H1 (cell line): ENCODE results near the gene PMF1. TPM values are rescaled to one million over a fixed set of nuclear protein-coding genes. Genes with fewer than 3 reads are reported as not detected.

ENCODE experiments used
- CTCF ChIA-PET: fragments of 300-600 bp; sonication (Branson Sonifier 250); formaldehyde crosslinking; loops from one replicate; lab custom pipeline; 2021; ENCODE audit not compliant: partially characterized antibody; lab: Charles Lee
- POLR2A ChIA-PET: fragments of 300-600 bp; sonication (Branson Sonifier 250); formaldehyde crosslinking; loops from one replicate; lab custom pipeline; 2021; ENCODE audit warnings: inconsistent platforms; ENCODE audit not compliant: partially characterized antibody; lab: Charles Lee
- DNase-seq, 2 experiments: peaks; one replicate each; pipeline versions ENCODE4 v3.0.0 to v3.0.0-alpha.2; 2010 to 2022; ENCODE audit warnings: low spot score in 2 of 2, low read depth in 1 of 2, mixed read lengths in 1 of 2
- FAIRE-seq: peaks from 2 replicates; lab custom pipeline; 2011; peaks lifted over from hg19 to GRCh38; lab: Jason Lieb, UNC
- H2AFZ ChIP-seq: 2 replicates; pipeline ENCODE4 v1.8.1; 2012; ENCODE audit warnings: low read length, inconsistent platforms
- H2AK5ac ChIP-seq: 2 replicates; pipeline ENCODE4 v1.6.1; 2013; ENCODE audit warnings: low read depth, low read length
- H2BK120ac ChIP-seq: replicated peaks from 2 replicates; pipeline ENCODE3; 2013; ENCODE audit warnings: low read depth, low read length, inconsistent platforms
- H2BK12ac ChIP-seq: 2 replicates; pipeline ENCODE4 v1.6.1; 2013; ENCODE audit warnings: low read depth, low read length
- H2BK15ac ChIP-seq: 2 replicates; pipeline ENCODE4 v1.6.1; 2013; ENCODE audit warnings: low read length
- H2BK20ac ChIP-seq: 2 replicates; pipeline ENCODE4 v1.6.1; 2013; ENCODE audit warnings: low read length
- H2BK5ac ChIP-seq: 2 replicates; pipeline ENCODE4 v1.6.1; 2013; ENCODE audit warnings: low read depth, low read length
- H3K14ac ChIP-seq: 2 replicates; pipeline ENCODE4 v1.6.1; 2013; ENCODE audit warnings: inconsistent platforms; ENCODE audit not compliant: insufficient read length
- H3K18ac ChIP-seq: 2 replicates; pipeline ENCODE4 v1.6.1; 2013; ENCODE audit warnings: low read length; ENCODE audit errors: extremely low read depth
- H3K23ac ChIP-seq: 2 replicates; pipeline ENCODE4 v1.6.1; 2013; ENCODE audit warnings: inconsistent platforms; ENCODE audit not compliant: insufficient read length
- H3K23me2 ChIP-seq: 2 replicates; pipeline ENCODE4 v1.6.1; 2013; ENCODE audit warnings: low read depth, low read length
- H3K27ac ChIP-seq: 2 replicates; pipeline ENCODE4 v1.6.1; 2011; ENCODE audit warnings: low read depth, low read length, inconsistent platforms
- H3K27me3 ChIP-seq, 4 experiments: replicated peaks in 1 of 4; 1 replicate in 1 of 4; 2 replicates in 3 of 4; pipeline versions ENCODE4 v1.6.1 to v1.8.1; 2011 to 2013; ENCODE audit warnings: low read length in 3 of 4, mild to moderate bottlenecking in 3 of 4, inconsistent platforms in 2 of 4, mixed read lengths in 2 of 4, moderate library complexity in 1 of 4; ENCODE audit not compliant: control insufficient read depth in 3 of 4, insufficient read depth in 3 of 4; ENCODE audit errors: extremely low read depth in 1 of 4
- H3K36me3 ChIP-seq, 4 experiments: 2 replicates each; pipeline versions ENCODE4 v1.6.1 to v1.8.1; 2011 to 2013; ENCODE audit warnings: mild to moderate bottlenecking in 4 of 4, low read length in 3 of 4, moderate library complexity in 2 of 4, control low read depth in 1 of 4, inconsistent platforms in 1 of 4; ENCODE audit not compliant: insufficient read depth in 4 of 4, control insufficient read depth in 2 of 4
- H3K4ac ChIP-seq: replicated peaks from 2 replicates; pipeline ENCODE3; 2013; ENCODE audit warnings: low read length, low read depth, mixed read lengths, inconsistent platforms; ENCODE audit not compliant: insufficient read length
- H3K4me1 ChIP-seq, 4 experiments: replicated peaks in 1 of 4; 1 replicate in 1 of 4; 2 replicates in 3 of 4; pipeline versions ENCODE4 v1.6.1 to v1.8.1; 2011 to 2013; ENCODE audit warnings: low read length in 3 of 4, inconsistent platforms in 2 of 4, mixed read lengths in 1 of 4; ENCODE audit not compliant: insufficient read depth in 4 of 4, control insufficient read depth in 3 of 4
- H3K4me2 ChIP-seq, 2 experiments: 2 replicates each; pipeline versions ENCODE4 v1.6.1 to v1.8.1; 2011 to 2013; ENCODE audit warnings: low read depth in 2 of 2, low read length in 2 of 2, control low read depth in 1 of 2, inconsistent platforms in 1 of 2, mild to moderate bottlenecking in 1 of 2; ENCODE audit not compliant: insufficient read depth in 1 of 2
- H3K4me3 ChIP-seq, 4 experiments: fragments of 200-600, 300-600 bp in 1 of 4; sonication (generic), shearing (Covaris generic), sonication (Bioruptor Twin) in 1 of 4; 2 replicates each; pipeline versions ENCODE4 v1.5.1 to v1.8.1; 2011 to 2016; ENCODE audit warnings: low read length in 4 of 4, low read depth in 3 of 4, control low read depth in 2 of 4, inconsistent platforms in 2 of 4, mild to moderate bottlenecking in 2 of 4, mixed read lengths in 1 of 4, moderate library complexity in 1 of 4; ENCODE audit not compliant: insufficient read depth in 2 of 4; ENCODE audit errors: extremely low read depth in 1 of 4
- H3K56ac ChIP-seq: replicated peaks from 2 replicates; pipeline ENCODE3; 2013; ENCODE audit warnings: low read depth, mild to moderate bottlenecking, mixed read lengths, low read length, inconsistent platforms; ENCODE audit not compliant: insufficient read length
- H3K79me1 ChIP-seq: 2 replicates; pipeline ENCODE4 v1.6.1; 2013; ENCODE audit warnings: low read depth, low read length, control low read depth
- H3K79me2 ChIP-seq, 2 experiments: 2 replicates each; pipeline versions ENCODE4 v1.6.1 to v1.8.1; 2012 to 2013; ENCODE audit warnings: low read length in 2 of 2, mild to moderate bottlenecking in 2 of 2, inconsistent platforms in 1 of 2; ENCODE audit not compliant: insufficient read depth in 2 of 2, control insufficient read depth in 1 of 2
- H3K9ac ChIP-seq, 4 experiments: replicated peaks in 1 of 4; 1 replicate in 1 of 4; 2 replicates in 3 of 4; pipeline versions ENCODE4 v1.6.1 to v1.8.1; 2011 to 2013; ENCODE audit warnings: low read depth in 3 of 4, low read length in 3 of 4, control low read depth in 2 of 4, mild to moderate bottlenecking in 2 of 4, moderate library complexity in 2 of 4, inconsistent platforms in 1 of 4; ENCODE audit errors: extremely low read depth in 1 of 4
- H3K9me3 ChIP-seq, 2 experiments: 2 replicates each; pipeline versions ENCODE4 v1.6.1 to v1.8.1; 2012 to 2013; ENCODE audit warnings: mild to moderate bottlenecking in 2 of 2, moderate library complexity in 2 of 2, control low read depth in 1 of 2, inconsistent platforms in 1 of 2, low read depth in 1 of 2, low read length in 1 of 2, mixed read lengths in 1 of 2; ENCODE audit not compliant: insufficient read depth in 2 of 2
- H4K20me1 ChIP-seq, 2 experiments: replicated peaks in 1 of 2; 2 replicates each; pipeline versions ENCODE3 to v1.8.1; 2011 to 2013; ENCODE audit warnings: inconsistent platforms in 2 of 2, low read length in 2 of 2, mild to moderate bottlenecking in 1 of 2; ENCODE audit not compliant: insufficient read depth in 2 of 2, control insufficient read depth in 1 of 2
- H4K5ac ChIP-seq: 2 replicates; pipeline ENCODE4 v1.6.1; 2013; ENCODE audit warnings: low read length, low read depth, mixed read lengths, inconsistent platforms; ENCODE audit not compliant: insufficient read length
- H4K8ac ChIP-seq: 2 replicates; pipeline ENCODE4 v1.8.0; 2013; ENCODE audit warnings: mild to moderate bottlenecking, moderate library complexity, low read length, inconsistent platforms; ENCODE audit not compliant: insufficient read depth; ENCODE audit errors: extremely low read depth
- H4K91ac ChIP-seq: replicated peaks from 2 replicates; pipeline ENCODE3; 2013; ENCODE audit warnings: low read length, mixed read lengths, inconsistent platforms; ENCODE audit not compliant: insufficient read length
- CBX5 ChIP-seq: fragments of 300-800, 300-1000 bp; sonication (generic); IDR thresholded peaks from 2 replicates; pipeline ENCODE4 v1.7.1; 2016; ENCODE audit warnings: antibody characterized with exemption, low read length, low read depth
- CEBPB ChIP-seq: IDR thresholded peaks from 2 replicates; pipeline ENCODE4 v1.6.1; 2012; ENCODE audit warnings: low read depth, low read length
- HDAC2 ChIP-seq, 2 experiments: fragments of 300-600 bp in 1 of 2; sonication (generic) in 1 of 2; IDR thresholded peaks; 2 replicates each; pipeline ENCODE4 v1.6.1; 2011 to 2012; ENCODE audit warnings: low read depth in 2 of 2, low read length in 2 of 2, mild to moderate bottlenecking in 2 of 2, moderate library complexity in 2 of 2, borderline replicate concordance in 1 of 2, inconsistent platforms in 1 of 2
- HDAC6 ChIP-seq: IDR thresholded peaks from one replicate; pipeline ENCODE4 v1.7.1; 2012; ENCODE audit warnings: low read depth, mild to moderate bottlenecking, inconsistent platforms, low read length, moderate library complexity
- TBP ChIP-seq: IDR thresholded peaks from 2 replicates; pipeline ENCODE4 v1.6.1; 2011; ENCODE audit warnings: low read depth, low read length, improper control_type of control experiment
- ZNF274 ChIP-seq: IDR thresholded peaks from 2 replicates; pipeline ENCODE4 v1.7.0; 2012; ENCODE audit warnings: low read length, borderline replicate concordance; ENCODE audit errors: extremely low read depth
- WGBS, 2 experiments: shearing (Covaris generic) in 1 of 2; methylation state at CpG; one replicate each; pipeline versions ENCODE4 v1.1.6 to v1.1.7; 2013 to 2015; ENCODE audit warnings: low lambda C conversion rate in 2 of 2, mixed read lengths in 2 of 2, inconsistent platforms in 1 of 2, low coverage in 1 of 2, missing lambda C conversion rate in 1 of 2; ENCODE audit not compliant: insufficient replicate concordance in 2 of 2, insufficient coverage in 1 of 2, insufficient read length in 1 of 2; ENCODE audit errors: extremely low coverage in 1 of 2, missing lambda C conversion rate in 1 of 2; 5-methylcytosine and 5-hydroxymethylcytosine counted together
- polyA plus RNA-seq, 7 experiments: library from polyadenylated mRNA; depleted of rRNA in 3 of 7; stranded (reverse) in 5 of 7; unstranded in 2 of 7; fragments of >200 nt in 5 of 7; fragments of 200-250 nt in 2 of 7; gene quantifications; 1 replicate in 5 of 7; 2 replicates in 1 of 7; 4 replicates in 1 of 7; pipeline versions ENCODE4 v1.2.1 to v1.2.3, GENCODE V29; 2011 to 2013; ENCODE audit warnings: missing spikeins in 2 of 7, mixed read lengths in 2 of 7
- total RNA-seq: library from RNA; stranded (reverse); fragmentation: NEBNext Ultra II Directional; extraction: Animal tissue kit (Norgen Biotek cat#: 25700); gene quantifications from 2 replicates; pipeline ENCODE4 v1.2.1, GENCODE V29; 2021

The PMF1 gene
- total and polyA plus RNA-seq, 2 of the 8 experiments (the other 6 are each of a cell fraction or from before 2014, with no cell fraction given) = 113 to 296 TPM

GRCh38 chr1:156226782-156227181 lies 14.0 kb downstream of the PMF1 start:
- Histone ChIP-seq H2AFZ (no peak overlapping the region), H4K8ac (0 out of 2 replicates have a peak overlapping the region, but pooled peaks have one; percentile 22), H3K27ac (no peak overlapping the region), H2BK5ac (no peak overlapping the region), H3K4me1 (no peaks in the 10 kb centered on the region), H3K27me3 (no peaks in the 10 kb centered on the region), H3K9me3 (no peaks in the 10 kb centered on the region), H3K79me1 (peaks cover 8% of the 10 kb centered on the region), H3K14ac (no peak overlapping the region), H2AK5ac (no peak overlapping the region), H3K9ac (no peak overlapping the region), H2BK20ac (no peak overlapping the region), H3K23ac (no peak overlapping the region), H3K56ac (no peak overlapping the region), H3K36me3 (peaks cover 11 to 27% (median 14%) of the 10 kb centered on the region in 4 experiments), H2BK12ac (no peak overlapping the region), H3K4me2 (no peak overlapping the region), H3K18ac (no peak overlapping the region), H3K4ac (no peak overlapping the region), H3K23me2 (no peaks in the 10 kb centered on the region), H2BK15ac (no peak overlapping the region), H2BK120ac (no peak overlapping the region), H4K5ac (no peak overlapping the region), H3K4me3 (no peak overlapping the region), H4K20me1 (peaks cover 0 to 5% of the 10 kb centered on the region in 2 experiments), H4K91ac (no peak overlapping the region), H3K79me2 (0 out of 4 replicates have a peak, but pooled peaks cover 0 to 8% of the 10 kb centered on the region in 2 experiments)
- TF ChIP-seq TBP (no peak), HDAC2 (IDR thresholded peaks at IDR 0.05; ENCODE audit: borderline replicate concordance in 1 of 2, low read depth in 2 of 2, low read length in 2 of 2) (no peak), ZNF274 (no peak), CBX5 (no peak), CEBPB (no peak), HDAC6 (no peak)
- DNase-seq (no peak), FAIRE-seq (no peak)
- POLR2A ChIA-PET = interaction anchor here (1.1 to 6.6 kb wide), 6 partner anchors 12 to 85 kb away, joined by 3 to 49 read pairs (median 3); partner anchors contain the start of gene PMF1
- 94% methylated on average over 4 of the region's 4 CpGs; no CpG with 5 or more reads in 1 of the 2 experiments for WGBS, 2 experiments
- CTCF ChIA-PET = interaction anchor here (0.7 to 47.2 kb wide), 9 partner anchors 12 to 136 kb away, joined by 3 to 1265 read pairs (median 21); partner anchors contain the start of genes PMF1, SEMA4A and SLC25A44
